HepG2 (cell line): Measurements from ENCODE around the gene GLDN. TPM values are rescaled to one million over a fixed set of nuclear protein-coding genes. Genes with fewer than 3 reads are reported as not detected.

Experiments
- ATAC-seq: fragments of 200-7000 bp; cut with Tn5 transposase; 3 replicates; pipeline ENCODE4 v1.9.1; 2020; ENCODE audit warnings: mild to moderate bottlenecking, moderate library complexity
- BruUV-seq: library from RNA; stranded (reverse); fragments of 400-500 nt; replicated peaks from 2 replicates; lab custom pipeline; 2021; lab: Mats Ljungman, UMichigan
- CTCF ChIA-PET: fragments of 300-600 bp; formaldehyde crosslinking; extraction: SDS; loops from one replicate; lab custom pipeline; 2021; ENCODE audit warnings: low total read pairs, inconsistent platforms, low intra/inter-chr PET ratio; lab: Yijun Ruan, JAX
- POLR2A ChIA-PET: fragments of 350-600 bp; sonication (Branson Sonifier 250); formaldehyde crosslinking; loops from one replicate; lab custom pipeline; 2020; ENCODE audit warnings: antibody characterized with exemption, inconsistent platforms; lab: Yijun Ruan, JAX
- DNase-seq: peaks from one replicate; pipeline ENCODE4 v3.0.0-alpha.2; 2015; ENCODE audit warnings: low spot score
- FAIRE-seq: peaks from 3 replicates; lab custom pipeline; 2011; peaks lifted over from hg19 to GRCh38; lab: Jason Lieb, UNC
- H2AFZ ChIP-seq: one replicate; pipeline ENCODE4 v1.6.1; 2011; ENCODE audit warnings: low read length, inconsistent platforms
- H3K27ac ChIP-seq: fragments of 300-600 bp; 3 replicates; pipeline ENCODE4 v1.8.0; 2011; ENCODE audit warnings: mixed run types, mild to moderate bottlenecking, mixed read lengths, low read length, inconsistent platforms; ENCODE audit not compliant: insufficient read depth; ENCODE audit errors: extremely low read length
- H3K27me3 ChIP-seq, 2 experiments: fragments of 200-600 bp in 1 of 2; 2 replicates in 1 of 2; 3 replicates in 1 of 2; pipeline versions ENCODE4 v1.6.0 to v1.8.0; 2011; ENCODE audit warnings: low read length in 2 of 2, mild to moderate bottlenecking in 2 of 2, moderate library complexity in 2 of 2, inconsistent platforms in 1 of 2; ENCODE audit not compliant: insufficient read depth in 2 of 2, control insufficient read depth in 1 of 2
- H3K36me3 ChIP-seq, 2 experiments: fragments of 200-600 bp in 1 of 2; replicated peaks in 1 of 2; 2 replicates in 1 of 2; 3 replicates in 1 of 2; pipeline versions ENCODE4 v1.5.1 to v1.8.0; 2011; ENCODE audit warnings: low read length in 2 of 2, inconsistent platforms in 1 of 2; ENCODE audit not compliant: insufficient read depth in 2 of 2, control insufficient read depth in 1 of 2
- H3K4me1 ChIP-seq: 2 replicates; pipeline ENCODE4 v1.5.1; 2012; ENCODE audit warnings: low read length, inconsistent platforms; ENCODE audit not compliant: insufficient read depth
- H3K4me2 ChIP-seq: 2 replicates; pipeline ENCODE4 v1.6.0; 2011; ENCODE audit warnings: low read depth, low read length, inconsistent platforms
- H3K4me3 ChIP-seq, 3 experiments: fragments of 200-600 bp in 1 of 3; sonication (generic), shearing (Covaris generic) in 1 of 3; replicated peaks in 1 of 3; 2 replicates each; pipeline ENCODE4 v1.5.1; 2011 to 2016; ENCODE audit warnings: low read length in 3 of 3, inconsistent platforms in 2 of 3, low read depth in 2 of 3, mild to moderate bottlenecking in 2 of 3, control low read depth in 1 of 3, mixed read lengths in 1 of 3; ENCODE audit not compliant: insufficient read depth in 1 of 3
- H3K79me2 ChIP-seq: one replicate; pipeline ENCODE4 v1.6.1; 2011; ENCODE audit warnings: low read length, inconsistent platforms; ENCODE audit not compliant: insufficient read depth
- H3K9ac ChIP-seq: 2 replicates; pipeline ENCODE4 v1.6.0; 2011; ENCODE audit warnings: mild to moderate bottlenecking, low read depth, low read length, inconsistent platforms; ENCODE audit not compliant: insufficient read depth
- H3K9me3 ChIP-seq: 2 replicates; pipeline ENCODE4 v1.5.1; 2012; ENCODE audit warnings: mild to moderate bottlenecking, low read length
- H4K20me1 ChIP-seq: 2 replicates; pipeline ENCODE4 v1.6.0; 2011; ENCODE audit warnings: inconsistent platforms, mild to moderate bottlenecking, low read length, moderate library complexity; ENCODE audit not compliant: insufficient read depth
- ETV6 ChIP-seq: sonication (generic); formaldehyde crosslinking; conservative IDR thresholded peaks from 2 replicates; pipeline ENCODE4 v1.4.0; 2020; ENCODE audit warnings: missing genetic modification reagents
- MAFG ChIP-seq: sonication (generic); formaldehyde crosslinking; IDR thresholded peaks from 2 replicates; pipeline ENCODE4 v1.5.1; 2020; ENCODE audit warnings: mild to moderate bottlenecking, missing genetic modification reagents
- ZBTB4 ChIP-seq: sonication (generic); formaldehyde crosslinking; IDR thresholded peaks from 2 replicates; pipeline ENCODE4 v1.4.0; 2020; ENCODE audit warnings: missing genetic modification reagents, mild to moderate bottlenecking, borderline replicate concordance
- ZFAT ChIP-seq: sonication (generic); formaldehyde crosslinking; conservative IDR thresholded peaks from 2 replicates; pipeline ENCODE4 v1.8.1; 2023; ENCODE audit warnings: missing genetic modification reagents, inconsistent platforms
- ZKSCAN8 ChIP-seq: IDR thresholded peaks from 2 replicates; pipeline ENCODE4 v1.6.1; 2016; ENCODE audit warnings: borderline replicate concordance, missing genetic modification reagents, missing compliant biosample characterization
- ZNF12 ChIP-seq: sonication (generic); formaldehyde crosslinking; IDR thresholded peaks from 2 replicates; pipeline ENCODE4 v1.5.0; 2020; ENCODE audit warnings: missing genetic modification reagents
- ZNF17 ChIP-seq: sonication (generic); formaldehyde crosslinking; IDR thresholded peaks from 2 replicates; pipeline ENCODE4 v1.5.0; 2020; ENCODE audit warnings: mild to moderate bottlenecking, missing genetic modification reagents
- ZNF205 ChIP-seq: IDR thresholded peaks from 2 replicates; pipeline ENCODE4 v1.6.1; 2018; ENCODE audit warnings: missing biosample characterization, missing genetic modification reagents
- ZNF350 ChIP-seq: sonication (generic); formaldehyde crosslinking; IDR thresholded peaks from 2 replicates; pipeline ENCODE4 v1.4.0; 2020; ENCODE audit warnings: mild to moderate bottlenecking, low read depth, missing genetic modification reagents, borderline replicate concordance
- WGBS: methylation state at CpG from one replicate; pipeline ENCODE4 v1.1.6; 2017; ENCODE audit warnings: low lambda C conversion rate; 5-methylcytosine and 5-hydroxymethylcytosine counted together
- in situ Hi-C: cut with HindIII; loops from 2 replicates; pipeline ENCODE4 v1.10.0; 2017; ENCODE audit warnings: low pct_unique_long_range_greater_than_20kb; ENCODE audit not compliant: extremely low pct_ligation_motif_present
- intact Hi-C: fragments of 100-400 bp; cut with micrococcal nuclease; formaldehyde crosslinking; loops from one replicate; pipeline ENCODE4 v1.10.0; 2022; ENCODE audit not compliant: unreplicated experiment
- polyA plus RNA-seq, 8 experiments: library from polyadenylated mRNA; depleted of rRNA in 3 of 8; stranded (reverse) in 7 of 8; unstranded in 1 of 8; fragments of >200 nt; fragmentation: Illumina TruSeq in 4 of 8; extraction: Trizol in 4 of 8; gene quantifications; 2 replicates each; pipeline versions ENCODE4 v1.2.1 to v1.2.3, GENCODE V29; 2011 to 2016; ENCODE audit warnings: low read depth in 4 of 8, missing spikeins in 1 of 8, mixed read lengths in 1 of 8; ENCODE audit not compliant: insufficient read depth in 1 of 8
- total RNA-seq, 5 experiments: library from RNA; depleted of rRNA; stranded (reverse); fragments of >200 nt; fragmentation: Illumina TruSeq; extraction: Trizol; gene quantifications; 2 replicates each; pipeline ENCODE4 v1.2.3, GENCODE V29; 2016; ENCODE audit warnings: low read depth in 1 of 5
- TF ChIP-seq, protein P1 (sequence below): sonication (generic); formaldehyde crosslinking; IDR thresholded peaks from 2 replicates; pipeline ENCODE4 v1.8.1; 2023; ENCODE audit warnings: mild to moderate bottlenecking, missing genetic modification reagents
- TF ChIP-seq, protein P2 (sequence below): sonication (generic); formaldehyde crosslinking; IDR thresholded peaks from 2 replicates; pipeline ENCODE4 v1.5.0; 2020; ENCODE audit warnings: mild to moderate bottlenecking, missing genetic modification reagents
- TF ChIP-seq, protein P3 (sequence below): sonication (generic); formaldehyde crosslinking; conservative IDR thresholded peaks from 2 replicates; pipeline ENCODE4 v1.4.0; 2020; ENCODE audit warnings: missing genetic modification reagents

Gene GLDN
- total and polyA plus RNA-seq, 2 of the 13 experiments (the other 11 are each of a cell fraction or from before 2014, with no cell fraction given): 0.86 to 1.0 TPM

- FAIRE-seq (no peak), DNase-seq (no peak), ATAC-seq (no peak)
- H3K4me1 ChIP-seq: no peaks in the 10 kb centered on the region
- H3K4me2 ChIP-seq: no peak overlapping the region
- ChIA-PET CTCF (no interaction called here), POLR2A (no interaction called here)
- in situ Hi-C loops: no loop called here
- H2AFZ ChIP-seq: no peak overlapping the region
- intact Hi-C loops: loop anchor here (1.0 kb wide), 1 partner anchor 16 kb away; no protein-coding TSS in a partner anchor
- no peaks in the 10 kb centered on the region for H4K20me1 ChIP-seq
- no peak overlapping the region for H3K9ac ChIP-seq
- WGBS: 68% methylated on average over 4 of the region's 4 CpGs
- no TSS peak for BruUV-seq
- no peaks in the 10 kb centered on the region for H3K79me2 ChIP-seq
- no peaks in the 10 kb centered on the region for H3K9me3 ChIP-seq
- peaks cover 5 to 38% of the 10 kb centered on the region in 2 experiments; a peak in 3 of 5 replicates for H3K27me3 ChIP-seq
- H3K4me3 ChIP-seq: no peak overlapping the region
- H3K27ac ChIP-seq: no peak overlapping the region
- H3K36me3 ChIP-seq: no peaks in the 10 kb centered on the region
- no peak for TF ChIP-seq ETV6 (CRISPR knock-in tag)
- TF ChIP-seq, protein P1, sequence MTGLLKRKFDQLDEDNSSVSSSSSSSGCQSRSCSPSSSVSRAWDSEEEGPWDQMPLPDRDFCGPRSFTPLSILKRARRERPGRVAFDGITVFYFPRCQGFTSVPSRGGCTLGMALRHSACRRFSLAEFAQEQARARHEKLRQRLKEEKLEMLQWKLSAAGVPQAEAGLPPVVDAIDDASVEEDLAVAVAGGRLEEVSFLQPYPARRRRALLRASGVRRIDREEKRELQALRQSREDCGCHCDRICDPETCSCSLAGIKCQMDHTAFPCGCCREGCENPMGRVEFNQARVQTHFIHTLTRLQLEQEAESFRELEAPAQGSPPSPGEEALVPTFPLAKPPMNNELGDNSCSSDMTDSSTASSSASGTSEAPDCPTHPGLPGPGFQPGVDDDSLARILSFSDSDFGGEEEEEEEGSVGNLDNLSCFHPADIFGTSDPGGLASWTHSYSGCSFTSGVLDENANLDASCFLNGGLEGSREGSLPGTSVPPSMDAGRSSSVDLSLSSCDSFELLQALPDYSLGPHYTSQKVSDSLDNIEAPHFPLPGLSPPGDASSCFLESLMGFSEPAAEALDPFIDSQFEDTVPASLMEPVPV (CRISPR knock-in tag): no peak
- TF ChIP-seq ZBTB4 (CRISPR knock-in tag): no peak
- no peak for TF ChIP-seq ZNF12 (CRISPR knock-in tag)
- TF ChIP-seq ZNF17 (CRISPR knock-in tag): no peak
- TF ChIP-seq ZNF205 (CRISPR knock-in tag): no peak
- TF ChIP-seq MAFG (CRISPR knock-in tag): no peak
- TF ChIP-seq, protein P2, sequence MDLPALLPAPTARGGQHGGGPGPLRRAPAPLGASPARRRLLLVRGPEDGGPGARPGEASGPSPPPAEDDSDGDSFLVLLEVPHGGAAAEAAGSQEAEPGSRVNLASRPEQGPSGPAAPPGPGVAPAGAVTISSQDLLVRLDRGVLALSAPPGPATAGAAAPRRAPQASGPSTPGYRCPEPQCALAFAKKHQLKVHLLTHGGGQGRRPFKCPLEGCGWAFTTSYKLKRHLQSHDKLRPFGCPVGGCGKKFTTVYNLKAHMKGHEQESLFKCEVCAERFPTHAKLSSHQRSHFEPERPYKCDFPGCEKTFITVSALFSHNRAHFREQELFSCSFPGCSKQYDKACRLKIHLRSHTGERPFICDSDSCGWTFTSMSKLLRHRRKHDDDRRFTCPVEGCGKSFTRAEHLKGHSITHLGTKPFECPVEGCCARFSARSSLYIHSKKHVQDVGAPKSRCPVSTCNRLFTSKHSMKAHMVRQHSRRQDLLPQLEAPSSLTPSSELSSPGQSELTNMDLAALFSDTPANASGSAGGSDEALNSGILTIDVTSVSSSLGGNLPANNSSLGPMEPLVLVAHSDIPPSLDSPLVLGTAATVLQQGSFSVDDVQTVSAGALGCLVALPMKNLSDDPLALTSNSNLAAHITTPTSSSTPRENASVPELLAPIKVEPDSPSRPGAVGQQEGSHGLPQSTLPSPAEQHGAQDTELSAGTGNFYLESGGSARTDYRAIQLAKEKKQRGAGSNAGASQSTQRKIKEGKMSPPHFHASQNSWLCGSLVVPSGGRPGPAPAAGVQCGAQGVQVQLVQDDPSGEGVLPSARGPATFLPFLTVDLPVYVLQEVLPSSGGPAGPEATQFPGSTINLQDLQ: no peak
- no peak for TF ChIP-seq ZNF350 (CRISPR knock-in tag)
- TF ChIP-seq, protein P3, sequence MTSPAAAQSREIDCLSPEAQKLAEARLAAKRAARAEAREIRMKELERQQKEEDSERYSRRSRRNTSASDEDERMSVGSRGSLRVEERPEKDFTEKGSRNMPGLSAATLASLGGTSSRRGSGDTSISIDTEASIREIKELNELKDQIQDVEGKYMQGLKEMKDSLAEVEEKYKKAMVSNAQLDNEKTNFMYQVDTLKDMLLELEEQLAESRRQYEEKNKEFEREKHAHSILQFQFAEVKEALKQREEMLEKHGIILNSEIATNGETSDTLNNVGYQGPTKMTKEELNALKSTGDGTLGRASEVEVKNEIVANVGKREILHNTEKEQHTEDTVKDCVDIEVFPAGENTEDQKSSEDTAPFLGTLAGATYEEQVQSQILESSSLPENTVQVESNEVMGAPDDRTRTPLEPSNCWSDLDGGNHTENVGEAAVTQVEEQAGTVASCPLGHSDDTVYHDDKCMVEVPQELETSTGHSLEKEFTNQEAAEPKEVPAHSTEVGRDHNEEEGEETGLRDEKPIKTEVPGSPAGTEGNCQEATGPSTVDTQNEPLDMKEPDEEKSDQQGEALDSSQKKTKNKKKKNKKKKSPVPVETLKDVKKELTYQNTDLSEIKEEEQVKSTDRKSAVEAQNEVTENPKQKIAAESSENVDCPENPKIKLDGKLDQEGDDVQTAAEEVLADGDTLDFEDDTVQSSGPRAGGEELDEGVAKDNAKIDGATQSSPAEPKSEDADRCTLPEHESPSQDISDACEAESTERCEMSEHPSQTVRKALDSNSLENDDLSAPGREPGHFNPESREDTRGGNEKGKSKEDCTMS: no peak
- TF ChIP-seq ZKSCAN8 (CRISPR knock-in tag): no peak
- TF ChIP-seq ZFAT (CRISPR knock-in tag): no peak
Observed at GRCh38 chr15:51343466-51343865, 2.0 kb downstream of the GLDN start.
